HCT116 (cell line): ENCODE data around the gene LRRC74B. TPM values are rescaled to one million over a fixed set of nuclear protein-coding genes. Genes with fewer than 3 reads are reported as not detected.
A peak's percentile ranks its signal among the peaks of the same experiment; 100 is the strongest.

Experiments
- ATAC-seq: fragments of 200-7000 bp; cut with Tn5 transposase; 2 replicates; pipeline ENCODE4 v1.9.1; 2020; ENCODE audit warnings: mild to moderate bottlenecking, moderate library complexity
- BruUV-seq: library from RNA; stranded (reverse); fragments of 400-500 nt; replicated peaks from 2 replicates; lab custom pipeline; 2021; lab: Mats Ljungman, UMichigan
- CTCF ChIA-PET: fragments of 300-600 bp; sonication (Branson Sonifier 250); formaldehyde crosslinking; loops from one replicate; lab custom pipeline; 2021; ENCODE audit warnings: antibody characterized with exemption; lab: Charles Lee
- POLR2A ChIA-PET: fragments of 300-600, 350-600 bp; sonication (Branson Sonifier 250); formaldehyde crosslinking; loops from one replicate; lab custom pipeline; 2021; ENCODE audit warnings: antibody characterized with exemption; lab: Charles Lee
- RAD21 ChIA-PET, 2 experiments: fragments of 300-600 bp; sonication (Branson Sonifier 250); formaldehyde crosslinking; loops; one replicate each; lab custom pipeline; 2023; ENCODE audit warnings: low total read pairs in 2 of 2; ENCODE audit not compliant: uncharacterized antibody in 2 of 2, unreplicated experiment in 2 of 2, low non-redundant PET in 1 of 2; lab: Charles Lee
- DNase-seq: peaks from one replicate; pipeline ENCODE4 v3.0.0-alpha.2; 2010; ENCODE audit warnings: low read depth, low spot score
- H2AFZ ChIP-seq: fragments of 200-600 bp; shearing (Covaris generic), sonication (generic); 2 replicates; pipeline ENCODE4 v1.6.1; 2017; ENCODE audit warnings: low read depth, mixed run types, mixed read lengths, antibody characterized with exemption, low read length; ENCODE audit not compliant: poor library complexity, severe bottlenecking
- H3K27ac ChIP-seq: 2 replicates; pipeline ENCODE4 v1.5.1; 2012; ENCODE audit warnings: low read depth, low read length
- H3K27me3 ChIP-seq: fragments of 200-600 bp; sonication (generic); 2 replicates; pipeline ENCODE4 v1.6.1; 2016; ENCODE audit warnings: mixed run types, low read length, mixed read lengths; ENCODE audit not compliant: insufficient read depth
- H3K36me3 ChIP-seq, 2 experiments: fragments of 200-500 bp in 1 of 2; fragments of 200-600 bp in 1 of 2; sonication (Bioruptor generic) in 1 of 2; sonication (generic) in 1 of 2; 2 replicates each; pipeline versions ENCODE4 v1.5.1 to v1.6.1; 2014 to 2016; ENCODE audit warnings: low read length in 2 of 2, inconsistent platforms in 1 of 2, mixed read lengths in 1 of 2, mixed run types in 1 of 2; ENCODE audit not compliant: insufficient read depth in 2 of 2, control insufficient read depth in 1 of 2
- H3K4me1 ChIP-seq, 2 experiments: fragments of 200-600 bp in 1 of 2; sonication (generic) in 1 of 2; 2 replicates each; pipeline versions ENCODE4 v1.5.1 to v1.6.1; 2012 to 2017; ENCODE audit warnings: low read length in 2 of 2, inconsistent platforms in 1 of 2, mild to moderate bottlenecking in 1 of 2, mixed read lengths in 1 of 2, mixed run types in 1 of 2, moderate library complexity in 1 of 2; ENCODE audit not compliant: insufficient read depth in 2 of 2, control insufficient read depth in 1 of 2
- H3K4me2 ChIP-seq: fragments of 200-600 bp; sonication (generic); 2 replicates; pipeline ENCODE4 v1.6.1; 2017; ENCODE audit warnings: mixed run types, low read length, mixed read lengths
- H3K4me3 ChIP-seq, 2 experiments: fragments of 200-600 bp in 1 of 2; sonication (generic) in 1 of 2; replicated peaks in 1 of 2; 2 replicates each; pipeline ENCODE4 v1.5.1; 2011 to 2016; ENCODE audit warnings: low read length in 2 of 2, control low read depth in 1 of 2, low read depth in 1 of 2, mild to moderate bottlenecking in 1 of 2, mixed read lengths in 1 of 2, mixed run types in 1 of 2
- H3K79me2 ChIP-seq: fragments of 200-600 bp; sonication (generic); 2 replicates; pipeline ENCODE4 v1.6.1; 2017; ENCODE audit warnings: mild to moderate bottlenecking, mixed run types, low read length, moderate library complexity, mixed read lengths; ENCODE audit not compliant: insufficient read depth
- H3K9ac ChIP-seq: fragments of 200-600 bp; sonication (generic); 2 replicates; pipeline ENCODE4 v1.6.1; 2016; ENCODE audit warnings: low read length, mixed read lengths
- H3K9me2 ChIP-seq: fragments of 200-600 bp; sonication (generic), shearing (Covaris generic); 2 replicates; pipeline ENCODE4 v1.6.1; 2017; ENCODE audit warnings: mixed run types, mild to moderate bottlenecking, moderate library complexity; ENCODE audit not compliant: insufficient read depth
- H3K9me3 ChIP-seq, 2 experiments: fragments of 200-500 bp in 1 of 2; fragments of 200-600 bp in 1 of 2; sonication (Bioruptor generic) in 1 of 2; sonication (generic) in 1 of 2; 2 replicates each; pipeline ENCODE4 v1.6.1; 2014 to 2017; ENCODE audit warnings: low read length in 2 of 2, mixed read lengths in 2 of 2, inconsistent platforms in 1 of 2, low read depth in 1 of 2, mild to moderate bottlenecking in 1 of 2, mixed run types in 1 of 2, moderate library complexity in 1 of 2; ENCODE audit not compliant: control insufficient read depth in 1 of 2, insufficient read depth in 1 of 2
- H4K20me1 ChIP-seq: fragments of 200-600 bp; sonication (generic), shearing (Covaris generic); 2 replicates; pipeline ENCODE4 v1.6.1; 2017; ENCODE audit warnings: mixed run types, mild to moderate bottlenecking, moderate library complexity; ENCODE audit not compliant: insufficient read depth
- CEBPB ChIP-seq: IDR thresholded peaks from 2 replicates; pipeline ENCODE4 v1.6.1; 2012; ENCODE audit warnings: low read depth
- EZH2 ChIP-seq: fragments of 200-600 bp; sonication (generic); IDR thresholded peaks from 2 replicates; pipeline ENCODE4 v1.6.1; 2017; ENCODE audit warnings: antibody characterized with exemption, mixed run types
- FOSL1 ChIP-seq: IDR thresholded peaks from 2 replicates; pipeline ENCODE4 v1.6.1; 2012; ENCODE audit warnings: low read depth
- POLR2AphosphoS5 ChIP-seq: IDR thresholded peaks from 2 replicates; pipeline ENCODE4 v1.6.1; 2011; ENCODE audit warnings: mild to moderate bottlenecking, low read depth, low read length, moderate library complexity
- RAD21 ChIP-seq: IDR thresholded peaks from 2 replicates; pipeline ENCODE4 v1.6.1; 2012; ENCODE audit warnings: low read depth, mild to moderate bottlenecking
- SIN3A ChIP-seq: IDR thresholded peaks from 2 replicates; pipeline ENCODE4 v1.6.1; 2012; ENCODE audit warnings: low read depth
- intact Hi-C: fragments of 100-400 bp; cut with micrococcal nuclease; formaldehyde crosslinking; loops from 2 replicates; pipeline ENCODE4 v1.10.0; 2022
- total RNA-seq: library from RNA; stranded (reverse); gene quantifications from one replicate; pipeline ENCODE4 v1.2.1, GENCODE V29; 2021; ENCODE audit not compliant: unreplicated experiment
- TF ChIP-seq, protein P1 (sequence below): IDR thresholded peaks from 2 replicates; pipeline ENCODE4 v1.6.1; 2012; ENCODE audit warnings: low read depth
- TF ChIP-seq, protein P2 (sequence below): IDR thresholded peaks from 2 replicates; pipeline ENCODE4 v1.6.1; 2012

Gene LRRC74B
- total RNA-seq, 1 experiment from 2014 or later: not detected

DNA sequence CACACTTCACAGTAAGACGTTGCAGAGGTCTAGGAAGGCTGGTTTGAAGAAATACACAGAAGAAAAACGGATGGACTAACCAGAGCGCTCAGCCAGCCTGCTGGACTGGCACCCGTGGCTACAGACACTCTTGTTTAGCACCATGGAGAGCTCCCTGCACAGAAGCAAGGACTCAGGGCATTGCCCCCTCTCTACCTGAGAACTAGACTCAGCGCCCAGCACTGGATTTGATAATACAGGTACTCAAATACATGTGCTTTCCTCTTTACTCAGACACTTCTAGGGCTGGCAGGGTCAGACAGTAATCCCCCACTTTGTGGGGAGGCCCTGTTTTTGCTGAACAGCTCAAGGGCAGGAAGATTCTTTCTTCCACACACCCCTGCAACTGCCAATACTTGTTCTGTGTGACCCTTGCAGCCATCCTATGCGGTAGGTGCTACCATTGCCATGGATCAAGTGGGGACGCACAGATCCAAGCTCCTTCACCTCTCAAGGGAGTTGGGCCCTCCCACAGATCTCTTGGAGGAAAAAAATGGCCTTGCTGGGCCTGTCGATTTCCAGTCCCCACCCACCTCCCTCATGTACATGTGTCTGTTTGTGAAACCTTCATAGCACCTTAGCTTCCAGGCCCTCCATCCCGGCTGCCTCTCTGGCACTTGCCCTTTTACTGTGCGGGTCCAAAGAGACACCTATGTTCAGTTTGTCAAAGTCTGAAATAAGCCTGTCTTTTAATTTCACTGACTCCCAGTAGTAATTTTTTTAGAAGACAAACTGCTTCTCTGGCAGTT, 35.9 kb upstream of the LRRC74B start:
- H3K79me2 ChIP-seq: no peaks in the 10 kb centered on the region
- ChIA-PET CTCF (no interaction called here), POLR2A (no interaction called here), RAD21 (no interaction called here)
- no peaks in the 10 kb centered on the region for H3K9me2 ChIP-seq
- DNase-seq: no peak
- intact Hi-C loops: no loop called here
- no peak overlapping the region for H3K4me2 ChIP-seq
- peaks cover 12 to 16% of the 10 kb centered on the region in 2 experiments for H3K4me1 ChIP-seq
- no peak overlapping the region for H2AFZ ChIP-seq
- no peaks in the 10 kb centered on the region for H3K36me3 ChIP-seq
- H3K9ac ChIP-seq: no peak overlapping the region
- BruUV-seq: no TSS peak
- no peak for TF ChIP-seq SIN3A
- TF ChIP-seq, protein P1, sequence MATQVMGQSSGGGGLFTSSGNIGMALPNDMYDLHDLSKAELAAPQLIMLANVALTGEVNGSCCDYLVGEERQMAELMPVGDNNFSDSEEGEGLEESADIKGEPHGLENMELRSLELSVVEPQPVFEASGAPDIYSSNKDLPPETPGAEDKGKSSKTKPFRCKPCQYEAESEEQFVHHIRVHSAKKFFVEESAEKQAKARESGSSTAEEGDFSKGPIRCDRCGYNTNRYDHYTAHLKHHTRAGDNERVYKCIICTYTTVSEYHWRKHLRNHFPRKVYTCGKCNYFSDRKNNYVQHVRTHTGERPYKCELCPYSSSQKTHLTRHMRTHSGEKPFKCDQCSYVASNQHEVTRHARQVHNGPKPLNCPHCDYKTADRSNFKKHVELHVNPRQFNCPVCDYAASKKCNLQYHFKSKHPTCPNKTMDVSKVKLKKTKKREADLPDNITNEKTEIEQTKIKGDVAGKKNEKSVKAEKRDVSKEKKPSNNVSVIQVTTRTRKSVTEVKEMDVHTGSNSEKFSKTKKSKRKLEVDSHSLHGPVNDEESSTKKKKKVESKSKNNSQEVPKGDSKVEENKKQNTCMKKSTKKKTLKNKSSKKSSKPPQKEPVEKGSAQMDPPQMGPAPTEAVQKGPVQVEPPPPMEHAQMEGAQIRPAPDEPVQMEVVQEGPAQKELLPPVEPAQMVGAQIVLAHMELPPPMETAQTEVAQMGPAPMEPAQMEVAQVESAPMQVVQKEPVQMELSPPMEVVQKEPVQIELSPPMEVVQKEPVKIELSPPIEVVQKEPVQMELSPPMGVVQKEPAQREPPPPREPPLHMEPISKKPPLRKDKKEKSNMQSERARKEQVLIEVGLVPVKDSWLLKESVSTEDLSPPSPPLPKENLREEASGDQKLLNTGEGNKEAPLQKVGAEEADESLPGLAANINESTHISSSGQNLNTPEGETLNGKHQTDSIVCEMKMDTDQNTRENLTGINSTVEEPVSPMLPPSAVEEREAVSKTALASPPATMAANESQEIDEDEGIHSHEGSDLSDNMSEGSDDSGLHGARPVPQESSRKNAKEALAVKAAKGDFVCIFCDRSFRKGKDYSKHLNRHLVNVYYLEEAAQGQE: peak; percentile 86
- TF ChIP-seq CEBPB: no peak
- TF ChIP-seq FOSL1: no peak
- no peak for TF ChIP-seq POLR2AphosphoS5
- TF ChIP-seq RAD21: no peak
- TF ChIP-seq EZH2: no peak
- TF ChIP-seq, protein P2, sequence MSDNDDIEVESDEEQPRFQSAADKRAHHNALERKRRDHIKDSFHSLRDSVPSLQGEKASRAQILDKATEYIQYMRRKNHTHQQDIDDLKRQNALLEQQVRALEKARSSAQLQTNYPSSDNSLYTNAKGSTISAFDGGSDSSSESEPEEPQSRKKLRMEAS: no peak
- no peak for ATAC-seq
- H4K20me1 ChIP-seq: no peaks in the 10 kb centered on the region
- H3K4me3 ChIP-seq: no peak overlapping the region
- H3K9me3 ChIP-seq: no peaks in the 10 kb centered on the region
- H3K27ac ChIP-seq: no peak overlapping the region
- no peaks in the 10 kb centered on the region for H3K27me3 ChIP-seq
